Glomerular visceral epithelial cell (primary cell): ENCODE measurements around the gene POMC.
"Not testable (repeated sequence)": the region's sequence is repeated elsewhere in the genome, so short reads cannot be mapped to it uniquely, and the experiment has no call there.

ENCODE experiments used
- DNase-seq: peaks from one replicate; pipeline ENCODE4 v3.0.0-alpha.2; 2016; ENCODE audit errors: extremely low spot score

POMC gene

GRCh38 chr2:25168256-25169072, at the start of gene POMC:
Gene POMC (minus strand): TSS chr2:25168580. CDS start chr2:25164772, 3,808 bp downstream.
- DNase-seq, result no peak

- no peak for DNase-seq
These were observed 49.7 kb upstream of the POMC start for GRCh38 chr2:25218100-25218499.

GRCh38 chr2:25215948-25216679, 47.7 kb upstream of the POMC start:
- DNase-seq, result no peak

- no peak for DNase-seq
These were observed 46.9 kb upstream of the POMC start for GRCh38 chr2:25215232-25215631.

GRCh38 chr2:25213229-25213628, 44.8 kb upstream of the POMC start:
- no peak for DNase-seq

GRCh38 chr2:25210923-25211322, 42.5 kb upstream of the POMC start:
- DNase-seq, result not testable (repeated sequence)

- DNase-seq, result no peak
These were observed 38.7 kb upstream of the POMC start for GRCh38 chr2:25207078-25207545.

GRCh38 chr2:25204190-25204838, 35.9 kb upstream of the POMC start:
- no peak for DNase-seq

GRCh38 chr2:25202275-25202674, 33.9 kb upstream of the POMC start:
- no peak for DNase-seq

- DNase-seq, result no peak
These were observed 33.4 kb upstream of the POMC start for GRCh38 chr2:25201794-25202193.

GRCh38 chr2:25201265-25201664, 32.9 kb upstream of the POMC start:
- DNase-seq, result no peak

GRCh38 chr2:25198576-25198975, 30.2 kb upstream of the POMC start:
- no peak for DNase-seq

GRCh38 chr2:25198209-25198525, 29.8 kb upstream of the POMC start:
- no peak for DNase-seq

- no peak for DNase-seq
These were observed 29.2 kb upstream of the POMC start for GRCh38 chr2:25197336-25198208.

- DNase-seq, result no peak
These were observed 26.3 kb upstream of the POMC start for GRCh38 chr2:25194576-25195122.

- DNase-seq, result no peak
These were observed 22.2 kb upstream of the POMC start for GRCh38 chr2:25190536-25190935.

GRCh38 chr2:25188405-25188804, 20.0 kb upstream of the POMC start:
- DNase-seq, result no peak

GRCh38 chr2:25187729-25188350, 19.5 kb upstream of the POMC start:
- no peak for DNase-seq

GRCh38 chr2:25184254-25184653, 15.9 kb upstream of the POMC start:
- no peak for DNase-seq

- DNase-seq, result no peak
These were observed 10.6 kb upstream of the POMC start for GRCh38 chr2:25178976-25179375.

- DNase-seq, result no peak
These were observed 8.8 kb upstream of the POMC start for GRCh38 chr2:25177211-25177611.
